HG03521 (cell line): Measurements from ENCODE around the gene ANKRD63.

Experiments used
- ATAC-seq: cut with Tn5 transposase; IDR thresholded peaks from one replicate; pipeline ENCODE4 v1.9.1; 2021; ENCODE audit warnings: mild to moderate bottlenecking, moderate library complexity; ENCODE audit not compliant: unreplicated experiment

ANKRD63 gene

GRCh38 chr15:40263024-40263754 lies 19.7 kb downstream of the ANKRD63 start:
- ATAC-seq, result no peak

GRCh38 chr15:40259021-40259420 lies 23.8 kb downstream of the ANKRD63 start:
- no peak for ATAC-seq

GRCh38 chr15:40258544-40258943 lies 24.3 kb downstream of the ANKRD63 start:
- no peak for ATAC-seq

GRCh38 chr15:40257656-40258450 lies 25.0 kb downstream of the ANKRD63 start:
- no peak for ATAC-seq

GRCh38 chr15:40256638-40257235 lies 26.1 kb downstream of the ANKRD63 start:
- ATAC-seq, result no peak

GRCh38 chr15:40255033-40255432 lies 27.8 kb downstream of the ANKRD63 start:
- no peak for ATAC-seq

GRCh38 chr15:40254452-40254851 lies 28.4 kb downstream of the ANKRD63 start:
- ATAC-seq, result no peak

- no peak for ATAC-seq
These were observed 29.6 kb downstream of the ANKRD63 start for GRCh38 chr15:40253167-40253790.

GRCh38 chr15:40252438-40253166 lies 30.3 kb downstream of the ANKRD63 start:
- ATAC-seq, result no peak

- no peak for ATAC-seq
These were observed 30.8 kb downstream of the ANKRD63 start for GRCh38 chr15:40252141-40252437.

GRCh38 chr15:40251486-40252140 lies 31.3 kb downstream of the ANKRD63 start:
- no peak for ATAC-seq

GRCh38 chr15:40250771-40251483 lies 31.9 kb downstream of the ANKRD63 start:
- ATAC-seq, result no peak

- ATAC-seq, result no peak
These were observed 32.6 kb downstream of the ANKRD63 start for GRCh38 chr15:40250304-40250656.

GRCh38 chr15:40249477-40250303 lies 33.2 kb downstream of the ANKRD63 start:
- ATAC-seq, result no peak

- ATAC-seq, result no peak
These were observed 34.7 kb downstream of the ANKRD63 start for GRCh38 chr15:40248006-40248783.

- no peak for ATAC-seq
These were observed 35.4 kb downstream of the ANKRD63 start for GRCh38 chr15:40247406-40247971.

GRCh38 chr15:40246496-40247280 lies 36.2 kb downstream of the ANKRD63 start:
- no peak for ATAC-seq
